Stimulated activated naive CD8-positive, alpha-beta T cell treated with anti-CD3 and anti-CD28 coated beads, Interleukin-15, Interleukin-2, amounts not matched to agents 100 ng/mL and 50 ng/mL, for 24 hours (primary cell): ENCODE results near the gene RASGRF2.
"Not testable (repeated sequence)": the region's sequence is repeated elsewhere in the genome, so short reads cannot be mapped to it uniquely, and the experiment has no call there.

Experiments used
- H3K27ac Mint-ChIP-seq: one replicate; pipeline ENCODE4 v1.8.0; 2021; ENCODE audit warnings: mild to moderate bottlenecking, mixed read lengths
- H3K27me3 Mint-ChIP-seq: one replicate; pipeline ENCODE4 v1.8.0; 2021; ENCODE audit warnings: mixed read lengths
- H3K36me3 Mint-ChIP-seq: one replicate; pipeline ENCODE4 v1.8.0; 2021; ENCODE audit warnings: low read depth, mixed read lengths
- H3K4me1 Mint-ChIP-seq: one replicate; pipeline ENCODE4 v1.8.0; 2021; ENCODE audit warnings: low read depth, mixed read lengths
- H3K4me3 Mint-ChIP-seq: one replicate; pipeline ENCODE4 v1.8.0; 2021; ENCODE audit warnings: mild to moderate bottlenecking, mixed read lengths
- H3K9me3 Mint-ChIP-seq: one replicate; pipeline ENCODE4 v1.8.0; 2021; ENCODE audit warnings: mixed read lengths

Gene RASGRF2

DNA sequence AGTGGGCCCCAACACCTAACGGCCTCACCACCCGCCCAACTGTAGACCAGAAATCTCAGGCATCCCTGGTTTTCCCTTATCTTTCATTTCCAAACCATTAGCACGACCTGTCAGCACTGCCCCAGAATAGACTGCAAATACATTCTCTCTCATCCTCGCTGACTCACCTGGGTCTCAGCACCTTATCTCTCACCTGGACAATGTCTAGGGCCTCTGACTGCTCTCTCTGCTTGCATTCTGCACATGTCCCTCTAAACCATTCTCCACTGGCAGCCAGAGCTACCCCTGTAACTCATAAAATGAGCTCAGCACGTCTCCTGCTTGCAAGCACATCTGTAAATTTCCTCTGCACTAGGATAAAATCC lies 285.7 kb downstream of the RASGRF2 start:
- H3K36me3 Mint-ChIP-seq: peaks cover 7% of the 10 kb centered on the region
- H3K27me3 Mint-ChIP-seq: no peaks in the 10 kb centered on the region
- H3K4me3 Mint-ChIP-seq: no peak overlapping the region
- no peaks in the 10 kb centered on the region for H3K4me1 Mint-ChIP-seq
- H3K9me3 Mint-ChIP-seq: peaks cover 6% of the 10 kb centered on the region
- H3K27ac Mint-ChIP-seq: no peak overlapping the region

DNA sequence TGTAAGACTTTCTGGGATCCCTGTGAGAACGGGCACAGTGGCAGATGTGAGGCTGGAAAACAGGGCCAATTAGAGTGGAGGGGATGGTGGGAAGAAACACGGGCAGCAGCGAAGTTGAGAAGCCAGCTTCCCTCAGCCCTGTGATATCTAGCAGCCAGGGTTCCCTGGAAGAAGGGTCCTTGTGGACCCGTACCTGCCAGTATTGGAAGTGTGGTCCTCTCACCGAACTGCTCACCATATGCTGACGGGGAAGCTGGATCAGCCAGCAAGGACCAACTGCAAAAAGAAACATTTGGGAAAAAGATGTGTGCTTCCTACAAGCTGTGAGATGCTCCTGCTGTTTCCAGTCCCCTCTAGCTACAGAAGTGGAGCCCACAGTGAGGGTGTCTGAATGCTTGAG lies 286.5 kb downstream of the RASGRF2 start:
- Mint-ChIP-seq H3K27me3 (no peaks in the 10 kb centered on the region), H3K9me3 (peaks cover 6% of the 10 kb centered on the region), H3K4me3 (no peak overlapping the region), H3K36me3 (peaks cover 10% of the 10 kb centered on the region), H3K4me1 (no peaks in the 10 kb centered on the region), H3K27ac (no peak overlapping the region)

- Mint-ChIP-seq H3K27me3 (no peaks in the 10 kb centered on the region), H3K27ac (no peak overlapping the region), H3K9me3 (peaks cover 6% of the 10 kb centered on the region), H3K4me1 (no peaks in the 10 kb centered on the region), H3K4me3 (no peak overlapping the region), H3K36me3 (peaks cover 12% of the 10 kb centered on the region)
Observed at GRCh38 chr5:81247441-81247972, 287.3 kb downstream of the RASGRF2 start.

DNA sequence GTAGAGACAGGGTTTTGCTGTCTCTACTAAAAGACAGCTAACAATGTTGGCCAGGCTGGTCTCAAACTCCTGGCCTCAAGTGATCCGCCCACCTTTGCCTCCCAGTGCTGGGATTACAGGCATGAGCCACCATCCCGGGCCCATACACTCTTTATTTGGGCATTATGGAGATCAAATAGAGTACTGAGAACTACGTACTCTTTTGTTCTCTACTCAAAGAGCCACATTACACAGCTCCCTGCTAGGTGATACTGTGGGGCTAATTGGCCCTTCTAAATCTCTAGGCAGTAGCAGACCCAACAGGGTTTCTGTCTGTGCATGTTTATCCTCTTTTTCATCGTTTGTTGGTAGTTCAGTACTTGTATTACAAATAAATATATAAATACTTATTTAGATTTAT lies 289.1 kb downstream of the RASGRF2 start:
- Mint-ChIP-seq H3K27me3 (no peaks in the 10 kb centered on the region), H3K36me3 (peaks cover 12% of the 10 kb centered on the region), H3K4me1 (no peaks in the 10 kb centered on the region), H3K4me3 (no peak overlapping the region), H3K9me3 (peaks cover 6% of the 10 kb centered on the region), H3K27ac (no peak overlapping the region)

GRCh38 chr5:81250004-81250403 lies 289.8 kb downstream of the RASGRF2 start:
- peaks cover 6% of the 10 kb centered on the region for H3K9me3 Mint-ChIP-seq
- no peaks in the 10 kb centered on the region for H3K4me1 Mint-ChIP-seq
- no peak overlapping the region for H3K4me3 Mint-ChIP-seq
- H3K27me3 Mint-ChIP-seq: no peaks in the 10 kb centered on the region
- H3K36me3 Mint-ChIP-seq: peaks cover 12% of the 10 kb centered on the region
- H3K27ac Mint-ChIP-seq: no peak overlapping the region

DNA sequence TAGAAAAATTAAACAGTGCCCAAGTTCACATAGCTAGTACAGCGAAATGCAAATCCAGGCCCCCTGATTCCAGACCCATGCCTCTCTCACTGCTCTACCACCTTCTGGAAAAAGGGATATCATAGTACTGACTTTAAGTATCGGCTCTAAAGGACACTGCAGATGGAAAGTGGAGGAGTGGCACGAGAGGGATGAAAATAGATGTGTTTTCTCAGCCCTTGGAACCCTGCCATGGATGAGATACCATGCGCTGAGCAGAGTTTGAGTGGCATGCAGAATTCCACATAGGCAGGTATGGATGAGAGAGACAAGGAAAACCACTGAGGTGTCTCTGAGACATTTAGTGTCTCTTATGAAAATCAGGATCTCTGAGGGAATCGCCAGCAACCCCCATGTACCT lies 291.8 kb downstream of the RASGRF2 start:
- Mint-ChIP-seq H3K27ac (no peak overlapping the region), H3K4me1 (no peaks in the 10 kb centered on the region), H3K36me3 (peaks cover 16% of the 10 kb centered on the region), H3K4me3 (no peak overlapping the region), H3K9me3 (peaks cover 6% of the 10 kb centered on the region), H3K27me3 (no peaks in the 10 kb centered on the region)

- H3K27ac Mint-ChIP-seq: no peak overlapping the region
- peaks cover 6% of the 10 kb centered on the region for H3K9me3 Mint-ChIP-seq
- H3K4me1 Mint-ChIP-seq: no peaks in the 10 kb centered on the region
- H3K4me3 Mint-ChIP-seq: no peak overlapping the region
- H3K27me3 Mint-ChIP-seq: no peaks in the 10 kb centered on the region
- H3K36me3 Mint-ChIP-seq: peaks cover 16% of the 10 kb centered on the region
Observed at GRCh38 chr5:81252904-81253303, 292.7 kb downstream of the RASGRF2 start.

DNA sequence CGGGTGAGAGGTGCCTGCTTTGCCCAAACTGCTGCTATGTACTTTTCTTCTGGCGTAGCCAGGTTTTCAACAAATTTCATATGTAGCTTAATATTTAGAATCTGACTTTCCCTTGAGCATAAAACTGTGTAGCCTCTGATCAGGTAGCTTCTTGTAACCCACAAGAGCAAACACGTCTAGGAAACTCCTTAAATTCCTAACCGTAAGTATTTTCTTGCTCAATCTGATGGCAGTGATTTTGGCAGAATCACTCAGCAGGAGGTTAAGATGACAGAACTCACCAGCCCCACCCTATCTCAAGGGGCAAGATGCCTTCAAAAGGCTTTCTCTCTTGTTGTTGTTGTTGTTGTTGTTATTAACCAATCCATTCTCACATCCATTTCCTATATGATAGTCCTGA lies 293.7 kb downstream of the RASGRF2 start:
- Mint-ChIP-seq H3K27ac (no peak overlapping the region), H3K4me1 (no peaks in the 10 kb centered on the region), H3K4me3 (no peak overlapping the region)

GRCh38 chr5:81254886-81255559 lies 294.9 kb downstream of the RASGRF2 start:
- Mint-ChIP-seq H3K9me3 (peaks cover 7% of the 10 kb centered on the region), H3K27ac (no peak overlapping the region), H3K4me1 (no peaks in the 10 kb centered on the region), H3K27me3 (no peaks in the 10 kb centered on the region), H3K36me3 (peaks cover 21% of the 10 kb centered on the region), H3K4me3 (no peak overlapping the region)

More for the DNA sequence above, 293.7 kb downstream of the RASGRF2 start:
- peaks cover 16% of the 10 kb centered on the region for H3K36me3 Mint-ChIP-seq
- no peaks in the 10 kb centered on the region for H3K27me3 Mint-ChIP-seq
- peaks cover 6% of the 10 kb centered on the region for H3K9me3 Mint-ChIP-seq

- no peaks in the 10 kb centered on the region for H3K27me3 Mint-ChIP-seq
- no peak overlapping the region for H3K27ac Mint-ChIP-seq
- H3K4me3 Mint-ChIP-seq: no peak overlapping the region
- H3K4me1 Mint-ChIP-seq: no peaks in the 10 kb centered on the region
- H3K36me3 Mint-ChIP-seq: peaks cover 26% of the 10 kb centered on the region
- H3K9me3 Mint-ChIP-seq: peaks cover 11% of the 10 kb centered on the region
Observed at GRCh38 chr5:81256766-81257165, 296.6 kb downstream of the RASGRF2 start.

DNA sequence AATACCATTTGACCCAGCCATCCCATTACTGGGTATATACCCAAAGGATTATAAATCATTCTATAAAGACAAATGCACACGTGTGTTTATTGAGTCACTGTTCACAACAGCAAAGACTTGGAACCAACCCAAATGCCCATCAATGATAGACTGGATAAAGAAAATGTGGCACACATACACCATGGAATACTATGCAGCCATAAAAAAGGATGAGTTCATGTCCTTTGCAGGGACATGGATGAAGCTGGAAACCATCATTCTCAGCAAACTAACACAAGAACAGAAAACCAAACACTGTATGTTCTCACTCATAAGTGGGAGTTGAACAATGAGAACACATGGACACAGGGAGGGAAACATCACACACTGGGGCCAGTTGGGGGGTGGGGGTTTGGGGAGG lies 302.6 kb downstream of the RASGRF2 start:
- peaks cover 48% of the 10 kb centered on the region for H3K36me3 Mint-ChIP-seq
- H3K4me1 Mint-ChIP-seq, H3K27ac Mint-ChIP-seq, H3K4me3 Mint-ChIP-seq, H3K27me3 Mint-ChIP-seq: not testable (repeated sequence)
- H3K9me3 Mint-ChIP-seq: peaks cover 11% of the 10 kb centered on the region

GRCh38 chr5:81265101-81265500 lies 304.9 kb downstream of the RASGRF2 start:
- H3K27ac Mint-ChIP-seq: no peak overlapping the region
- H3K9me3 Mint-ChIP-seq: peaks cover 6% of the 10 kb centered on the region
- H3K4me3 Mint-ChIP-seq: no peak overlapping the region
- H3K4me1 Mint-ChIP-seq: peaks cover 10% of the 10 kb centered on the region
- peaks cover 40% of the 10 kb centered on the region for H3K36me3 Mint-ChIP-seq
- H3K27me3 Mint-ChIP-seq: no peaks in the 10 kb centered on the region

- Mint-ChIP-seq H3K36me3 (peaks cover 40% of the 10 kb centered on the region), H3K4me3 (no peak overlapping the region), H3K9me3 (peaks cover 20% of the 10 kb centered on the region), H3K27me3 (no peaks in the 10 kb centered on the region), H3K4me1 (peaks cover 17% of the 10 kb centered on the region), H3K27ac (no peak overlapping the region)
Observed at GRCh38 chr5:81268521-81269196, 308.5 kb downstream of the RASGRF2 start.

DNA sequence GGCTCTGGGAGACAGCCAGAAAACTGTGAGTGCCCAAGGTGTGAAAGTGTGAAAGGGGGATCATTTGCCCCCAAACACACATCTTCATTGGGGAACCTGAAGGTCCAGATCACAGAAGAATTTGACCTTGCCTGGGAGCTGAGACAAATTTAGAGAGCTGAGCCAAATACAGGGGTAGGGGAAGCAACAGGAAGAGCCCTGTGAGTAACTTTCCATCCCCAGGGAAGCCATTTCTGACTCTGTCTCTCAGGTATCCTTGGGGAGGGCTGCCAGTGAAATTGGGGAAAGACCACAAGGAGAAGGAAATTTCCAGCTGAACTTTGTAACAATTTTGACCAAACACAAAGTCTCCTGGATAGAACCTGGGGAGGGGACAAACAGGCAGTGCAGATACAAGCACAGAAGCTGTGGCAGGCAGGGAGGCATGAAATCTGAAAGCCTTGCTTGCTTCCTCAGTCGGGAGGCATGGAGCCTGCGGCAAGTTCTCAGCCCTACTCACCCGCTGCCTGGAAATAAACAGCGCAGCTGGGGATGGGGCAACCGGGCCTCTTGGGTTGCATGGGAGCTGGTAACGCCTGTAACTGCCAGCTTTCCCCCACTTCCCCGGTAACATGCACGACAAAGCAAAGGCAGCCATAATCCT lies 309.7 kb downstream of the RASGRF2 start:
- peaks cover 49% of the 10 kb centered on the region for H3K36me3 Mint-ChIP-seq
- no peaks in the 10 kb centered on the region for H3K27me3 Mint-ChIP-seq
- peaks cover 21% of the 10 kb centered on the region for H3K4me1 Mint-ChIP-seq
- peaks cover 26% of the 10 kb centered on the region for H3K9me3 Mint-ChIP-seq
- H3K4me3 Mint-ChIP-seq: no peak overlapping the region
- no peak overlapping the region for H3K27ac Mint-ChIP-seq

DNA sequence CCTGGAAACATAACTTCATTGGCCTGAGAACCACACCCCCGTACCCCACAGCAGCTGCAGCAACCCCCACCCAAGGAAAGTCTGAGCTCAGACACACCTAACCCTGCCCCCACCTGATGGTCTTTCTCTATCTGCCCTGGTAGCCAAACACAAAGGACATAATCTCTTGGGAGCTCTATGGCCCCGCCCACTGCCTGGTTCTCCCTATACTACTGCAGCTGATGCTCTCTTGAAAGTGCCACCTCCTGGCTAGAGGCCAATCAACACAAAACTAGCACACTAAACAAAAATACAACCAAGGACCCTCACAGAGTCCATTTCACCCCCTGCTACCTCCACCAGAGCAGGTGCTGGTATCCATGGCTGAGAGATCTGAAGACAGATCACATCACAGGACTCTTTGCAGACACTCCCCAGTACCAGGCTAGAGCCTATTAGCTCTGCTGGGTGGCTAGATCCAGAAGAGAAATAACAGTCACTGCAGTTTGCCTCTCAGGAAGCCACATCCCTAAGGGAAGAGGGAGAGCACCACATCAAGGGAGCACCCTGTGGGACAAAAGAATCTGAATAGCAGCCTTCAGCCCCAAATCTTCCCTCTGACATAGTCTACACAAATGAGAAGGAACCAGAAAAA lies 310.3 kb downstream of the RASGRF2 start:
- not testable (repeated sequence) for H3K27ac Mint-ChIP-seq, H3K4me3 Mint-ChIP-seq, H3K27me3 Mint-ChIP-seq
- Mint-ChIP-seq H3K4me1 (peaks cover 21% of the 10 kb centered on the region), H3K9me3 (peaks cover 32% of the 10 kb centered on the region), H3K36me3 (peaks cover 52% of the 10 kb centered on the region)
